Measurements from ENCODE around the gene TMPRSS4. TPM values are rescaled to one million over a fixed set of nuclear protein-coding genes. Genes with fewer than 3 reads are reported as not detected.
A peak's percentile ranks its signal among the peaks of the same experiment; 100 is the strongest.

TMPRSS4 gene
- total RNA-seq, 1 experiment from 2014 or later: not detected

- intact Hi-C loops (cut with micrococcal nuclease; ENCODE audit: unreplicated experiment): loop anchor here (1.0 to 5.0 kb wide), 3 partner anchors 26 to 422 kb away; partner anchors contain the start of gene IFT46
- TF ChIP-seq EZH2 (IDR thresholded peaks at IDR 0.05; ENCODE audit: borderline replicate concordance, low read depth, low read length, poor library complexity, severe bottlenecking) (no peak), CTCF (conservative IDR thresholded peaks at IDR 0.05; ENCODE audit: low read depth, low read length) (peak; percentile 97)
- Histone ChIP-seq H3K9me3 (ENCODE audit: low read depth, low read length, poor library complexity, severe bottlenecking) (no peaks in the 10 kb centered on the region), H3K36me3 (ENCODE audit: insufficient read depth, low read length, poor library complexity, severe bottlenecking) (no peaks in the 10 kb centered on the region), H3K27ac (ENCODE audit: low read depth, low read length, poor library complexity, severe bottlenecking) (no peak overlapping the region), H3K4me1 (ENCODE audit: insufficient read depth, low read length, poor library complexity, severe bottlenecking) (peaks cover 47% of the 10 kb centered on the region), H3K4me3 (ENCODE audit: low read depth, low read length, poor library complexity, severe bottlenecking) (peak overlapping the region; percentile 66), H3K27me3 (replicated peaks; ENCODE audit: insufficient read depth, low read depth, low read length, poor library complexity) (no peaks in the 10 kb centered on the region)
- CTCF ChIA-PET: interaction anchor here (0.6 to 1.0 kb wide), 2 partner anchors 26 to 28 kb away, joined by 4 to 6 read pairs; no protein-coding TSS in a partner anchor
- DNase-seq (ENCODE audit: low spot score): peak; percentile 86
- BruUV-seq (replicated peaks): no TSS peak
- POLR2A ChIA-PET (ENCODE audit: low non-redundant PET): no interaction called here
Measured at GRCh38 chr11:118145285-118146227, 68.7 kb downstream of the TMPRSS4 start.

GRCh38 chr11:118146554-118146953, 69.7 kb downstream of the TMPRSS4 start:
- Histone ChIP-seq H3K4me1 (ENCODE audit: insufficient read depth, low read length, poor library complexity, severe bottlenecking) (peaks cover 54% of the 10 kb centered on the region), H3K27me3 (replicated peaks; ENCODE audit: insufficient read depth, low read depth, low read length, poor library complexity) (no peaks in the 10 kb centered on the region), H3K27ac (ENCODE audit: low read depth, low read length, poor library complexity, severe bottlenecking) (no peak overlapping the region), H3K4me3 (ENCODE audit: low read depth, low read length, poor library complexity, severe bottlenecking) (no peak overlapping the region), H3K36me3 (ENCODE audit: insufficient read depth, low read length, poor library complexity, severe bottlenecking) (no peaks in the 10 kb centered on the region), H3K9me3 (ENCODE audit: low read depth, low read length, poor library complexity, severe bottlenecking) (no peaks in the 10 kb centered on the region)
- no TSS peak for BruUV-seq (replicated peaks)
- TF ChIP-seq CTCF (conservative IDR thresholded peaks at IDR 0.05; ENCODE audit: low read depth, low read length): no peak
- TF ChIP-seq EZH2 (IDR thresholded peaks at IDR 0.05; ENCODE audit: borderline replicate concordance, low read depth, low read length, poor library complexity, severe bottlenecking): no peak
- CTCF ChIA-PET: interaction anchor here (1.0 kb wide), 1 partner anchor 25 kb away, joined by 4 read pairs; no protein-coding TSS in a partner anchor
- POLR2A ChIA-PET (ENCODE audit: low non-redundant PET): no interaction called here
- no peak for DNase-seq (ENCODE audit: low spot score)
- intact Hi-C loops (cut with micrococcal nuclease; ENCODE audit: unreplicated experiment): loop anchor here (5.0 kb wide), 2 partner anchors 206 to 421 kb away; partner anchors contain the start of gene IFT46

GRCh38 chr11:118147502-118147901, 70.6 kb downstream of the TMPRSS4 start:
- ChIA-PET CTCF (no interaction called here), POLR2A (ENCODE audit: low non-redundant PET) (no interaction called here)
- H3K27ac ChIP-seq (ENCODE audit: low read depth, low read length, poor library complexity, severe bottlenecking): no peak overlapping the region
- no peaks in the 10 kb centered on the region for H3K36me3 ChIP-seq (ENCODE audit: insufficient read depth, low read length, poor library complexity, severe bottlenecking)
- no peaks in the 10 kb centered on the region for H3K27me3 ChIP-seq (replicated peaks; ENCODE audit: insufficient read depth, low read depth, low read length, poor library complexity)
- no peak for DNase-seq (ENCODE audit: low spot score)
- no peak overlapping the region for H3K4me3 ChIP-seq (ENCODE audit: low read depth, low read length, poor library complexity, severe bottlenecking)
- no peaks in the 10 kb centered on the region for H3K9me3 ChIP-seq (ENCODE audit: low read depth, low read length, poor library complexity, severe bottlenecking)
- H3K4me1 ChIP-seq (ENCODE audit: insufficient read depth, low read length, poor library complexity, severe bottlenecking): peaks cover 63% of the 10 kb centered on the region
- intact Hi-C loops (cut with micrococcal nuclease; ENCODE audit: unreplicated experiment): loop anchor here (5.0 kb wide), 2 partner anchors 205 to 420 kb away; partner anchors contain the start of gene IFT46
- no TSS peak for BruUV-seq (replicated peaks)
- no peak for TF ChIP-seq CTCF (conservative IDR thresholded peaks at IDR 0.05; ENCODE audit: low read depth, low read length)
- TF ChIP-seq EZH2 (IDR thresholded peaks at IDR 0.05; ENCODE audit: borderline replicate concordance, low read depth, low read length, poor library complexity, severe bottlenecking): no peak
